HG03558 (cell line): Measurements from ENCODE around the gene CCDC141.
A peak's percentile ranks its signal among the peaks of the same experiment; 100 is the strongest.

Experiments used
- ATAC-seq: cut with Tn5 transposase; IDR thresholded peaks from one replicate; pipeline ENCODE4 v1.9.1; 2021; ENCODE audit warnings: moderate number of reproducible peaks; ENCODE audit not compliant: unreplicated experiment; ENCODE audit errors: extremely low read depth

Gene CCDC141

GRCh38 chr2:178914259-178914849 is 135.6 kb downstream of the CCDC141 start:
- ATAC-seq, result peak; percentile 93

GRCh38 chr2:178913049-178913441 is 136.9 kb downstream of the CCDC141 start:
- ATAC-seq, result no peak

DNA sequence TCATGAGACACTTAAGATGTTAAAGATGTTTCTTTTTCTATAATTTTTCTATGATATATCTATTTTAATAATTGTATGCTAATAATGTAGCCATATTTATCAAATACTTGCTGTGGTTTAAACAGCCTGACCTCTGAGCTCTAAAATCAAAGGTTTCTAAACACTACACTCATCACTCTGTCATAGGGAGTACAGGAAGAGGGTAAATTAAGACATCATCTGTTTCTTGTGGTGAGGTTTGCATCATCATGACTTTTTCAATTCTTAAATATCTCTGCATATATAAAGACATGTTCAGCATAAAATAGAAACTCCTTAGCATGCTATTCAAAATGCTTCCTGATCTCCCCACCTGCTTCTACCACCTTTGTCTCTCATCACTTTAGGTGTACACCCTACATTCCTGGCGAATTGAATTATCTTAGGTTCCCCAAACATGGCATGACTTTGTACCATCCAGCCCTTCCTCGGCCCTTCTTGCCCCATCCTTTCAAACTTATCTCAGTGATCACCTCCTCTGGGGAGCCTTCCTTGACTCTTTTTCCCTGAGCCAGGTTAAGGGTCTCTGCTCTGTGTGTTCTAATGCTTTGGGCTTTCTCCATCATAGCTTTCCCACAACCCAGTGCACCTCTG is 137.4 kb downstream of the CCDC141 start:
- no peak for ATAC-seq

DNA sequence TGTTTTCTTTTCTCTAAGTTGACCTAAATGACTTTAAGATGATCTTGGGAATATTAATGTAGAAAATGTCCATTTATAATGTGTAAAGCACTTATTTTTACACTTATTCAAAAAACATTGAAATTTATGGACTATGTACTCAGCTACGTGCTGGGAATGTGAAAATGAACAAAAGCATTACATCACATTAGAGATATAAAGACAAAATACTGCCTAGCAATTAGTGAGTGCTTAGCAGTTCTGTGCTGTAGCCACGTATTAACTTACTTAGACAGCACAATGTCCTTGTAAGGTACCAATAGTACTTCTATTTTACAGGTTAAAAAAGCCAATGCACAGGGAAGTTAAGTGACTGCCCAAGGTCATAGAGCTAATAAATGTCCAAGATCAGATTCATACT is 138.9 kb downstream of the CCDC141 start:
- no peak for ATAC-seq

GRCh38 chr2:178910005-178910404 is 139.9 kb downstream of the CCDC141 start:
- ATAC-seq, result no peak

GRCh38 chr2:178909507-178909906 is 140.4 kb downstream of the CCDC141 start:
- no peak for ATAC-seq

GRCh38 chr2:178908810-178909209 is 141.1 kb downstream of the CCDC141 start:
- ATAC-seq, result no peak

DNA sequence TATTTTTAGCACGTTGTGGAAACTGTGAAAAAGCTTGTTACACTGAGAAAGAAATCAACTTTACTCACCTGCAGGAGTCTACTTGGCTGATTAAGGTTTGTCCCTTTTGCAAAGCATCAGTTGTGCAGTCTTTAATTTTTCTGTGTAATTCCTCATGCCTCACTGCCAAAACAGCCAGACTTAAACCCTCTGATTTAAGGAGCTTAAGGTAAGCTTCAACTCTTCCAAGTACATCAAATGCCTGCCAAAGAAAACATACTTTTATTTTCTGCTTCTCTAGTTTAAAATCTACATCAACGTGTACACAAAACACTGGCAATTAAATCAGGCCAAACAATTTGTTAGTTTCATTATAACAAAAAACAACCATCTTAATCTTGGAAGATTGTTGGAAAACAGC is 144.7 kb downstream of the CCDC141 start:
- ATAC-seq, result no peak

DNA sequence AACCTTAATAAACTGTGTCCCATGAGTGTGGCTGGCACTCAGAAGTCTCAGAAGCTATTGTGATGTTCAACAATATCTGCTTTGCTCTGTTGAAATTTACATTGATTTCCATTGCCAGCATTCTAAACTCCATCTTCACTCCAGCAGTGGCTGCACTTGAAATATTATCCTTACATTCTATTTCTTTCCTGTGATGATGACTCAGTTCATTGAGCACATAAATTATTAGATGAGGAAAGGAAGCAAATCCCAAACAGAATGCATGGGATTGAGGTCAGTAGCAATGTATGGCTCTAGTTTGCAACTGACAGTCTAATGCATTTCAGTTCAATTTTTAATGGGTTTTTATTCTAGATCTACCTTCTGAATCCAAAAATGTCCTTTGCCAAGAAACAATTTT is 150.3 kb downstream of the CCDC141 start:
- ATAC-seq, result no peak

- no peak for ATAC-seq
These were observed 154.1 kb downstream of the CCDC141 start for GRCh38 chr2:178895872-178896271.

GRCh38 chr2:178895171-178895570 is 154.8 kb downstream of the CCDC141 start:
- no peak for ATAC-seq

DNA sequence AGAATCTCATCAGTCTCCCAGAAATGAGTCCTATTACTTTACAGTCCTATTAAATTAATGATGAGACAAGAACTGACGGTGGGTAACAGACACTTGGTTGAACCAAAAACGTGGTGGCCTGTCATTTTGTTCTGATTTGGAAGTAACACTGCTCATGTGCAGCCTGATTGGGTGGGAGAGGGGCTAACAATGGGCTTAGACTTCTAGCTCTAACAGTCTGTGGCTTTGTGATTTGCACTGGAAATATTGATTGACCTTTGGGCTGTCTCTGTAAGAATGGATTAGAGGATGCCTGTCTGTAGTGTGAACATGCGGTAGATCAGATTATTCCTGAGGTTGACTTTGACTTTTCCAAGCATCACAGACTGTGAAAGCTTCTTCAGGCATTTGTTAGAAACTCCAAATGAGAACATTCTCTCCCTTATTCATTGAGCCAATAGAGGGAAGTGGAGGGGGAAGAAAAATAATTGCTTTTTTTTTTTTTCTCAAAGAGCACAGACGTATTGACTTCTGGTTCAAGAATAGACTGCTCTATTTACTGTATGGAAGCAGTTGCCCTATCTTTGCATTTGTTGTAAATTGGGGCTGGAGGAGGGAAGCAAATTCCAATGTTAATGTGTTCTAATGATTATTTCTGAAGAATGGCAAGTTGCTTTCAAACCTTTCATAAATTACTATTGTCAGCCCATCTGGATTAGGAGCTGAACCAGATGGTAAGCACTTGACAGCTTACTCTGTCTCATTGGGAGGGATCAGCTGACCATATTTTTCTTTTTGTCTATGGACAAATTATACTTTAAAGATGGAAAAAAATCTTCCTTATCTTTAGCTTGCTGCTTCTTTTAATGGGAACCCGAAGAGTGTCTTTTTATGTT is 156.9 kb downstream of the CCDC141 start:
- no peak for ATAC-seq

GRCh38 chr2:178891959-178892485 is 157.9 kb downstream of the CCDC141 start:
- no peak for ATAC-seq

- ATAC-seq, result no peak
These were observed 158.5 kb downstream of the CCDC141 start for GRCh38 chr2:178891265-178891958.

GRCh38 chr2:178886006-178886405 is 163.9 kb downstream of the CCDC141 start:
- ATAC-seq, result no peak

GRCh38 chr2:178884440-178884839 is 165.5 kb downstream of the CCDC141 start:
- ATAC-seq, result no peak

DNA sequence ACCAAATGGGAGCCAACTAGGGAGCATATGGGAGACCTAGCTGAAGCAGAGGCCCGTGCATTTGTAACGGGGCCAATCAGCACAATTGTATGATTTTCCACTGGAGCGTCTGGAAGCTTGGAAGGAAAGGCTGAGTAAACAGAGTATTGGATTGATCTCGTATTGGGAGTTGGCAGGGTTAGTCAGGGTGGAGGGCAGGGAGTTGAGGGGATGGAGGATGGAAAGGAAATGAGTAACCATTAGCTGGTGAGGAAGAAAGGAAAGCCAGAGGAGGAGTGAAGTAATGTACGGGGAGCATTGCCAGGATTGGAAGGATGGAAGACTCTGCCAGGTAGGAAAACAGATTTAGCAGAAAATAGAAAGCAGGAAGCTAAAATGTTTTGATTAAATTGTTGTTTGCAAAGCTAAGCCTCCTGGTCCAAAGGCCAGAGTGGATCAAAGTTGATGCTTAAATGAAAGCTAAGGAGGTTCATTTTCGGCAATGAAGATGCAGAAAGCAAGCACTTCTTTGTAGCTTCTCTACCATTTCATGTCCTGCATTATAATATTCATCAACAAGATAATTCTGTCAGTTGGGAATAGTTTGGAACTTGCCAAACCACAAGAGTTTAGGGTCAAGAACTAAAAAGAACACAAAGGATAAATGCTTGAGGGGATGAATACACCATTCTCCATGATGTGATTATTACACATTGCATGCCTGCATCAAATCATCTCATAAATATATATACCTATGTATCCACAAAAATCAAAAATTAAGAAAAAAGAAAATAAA is 167.1 kb downstream of the CCDC141 start:
- no peak for ATAC-seq

DNA sequence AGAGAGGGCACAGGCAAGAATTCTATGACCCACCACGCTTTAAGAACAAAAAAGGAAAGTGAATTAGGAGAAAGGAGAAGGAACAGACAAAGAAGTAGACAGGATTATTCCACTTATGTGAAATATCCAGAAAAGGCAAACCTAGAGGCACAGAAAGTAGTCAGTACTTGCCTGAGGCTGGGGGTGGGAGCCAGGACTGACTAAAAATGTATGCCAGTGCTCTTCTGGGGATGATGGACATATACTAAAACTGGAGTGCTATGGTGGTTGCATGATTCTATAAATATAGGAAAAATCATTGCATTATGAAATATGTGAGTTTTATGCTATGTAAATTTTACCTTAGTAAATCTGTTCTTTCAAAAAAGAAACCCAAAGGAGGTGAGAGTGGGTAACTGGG is 168.9 kb downstream of the CCDC141 start:
- ATAC-seq, result no peak

GRCh38 chr2:178880257-178880656 is 169.7 kb downstream of the CCDC141 start:
- no peak for ATAC-seq

- ATAC-seq, result no peak
These were observed 172.1 kb downstream of the CCDC141 start for GRCh38 chr2:178877874-178878273.
